NCI-H774 (cell line): ENCODE results near the gene C1orf21.
A peak's percentile ranks its signal among the peaks of the same experiment; 100 is the strongest.

Source experiments
- DNase-seq: peaks from one replicate; lab custom pipeline; 2025; lab: John Stamatoyannopoulos, UW

C1orf21 gene

GRCh38 chr1:184486761-184487445 lies 100.1 kb downstream of the C1orf21 start:
- DNase-seq = no peak

DNA sequence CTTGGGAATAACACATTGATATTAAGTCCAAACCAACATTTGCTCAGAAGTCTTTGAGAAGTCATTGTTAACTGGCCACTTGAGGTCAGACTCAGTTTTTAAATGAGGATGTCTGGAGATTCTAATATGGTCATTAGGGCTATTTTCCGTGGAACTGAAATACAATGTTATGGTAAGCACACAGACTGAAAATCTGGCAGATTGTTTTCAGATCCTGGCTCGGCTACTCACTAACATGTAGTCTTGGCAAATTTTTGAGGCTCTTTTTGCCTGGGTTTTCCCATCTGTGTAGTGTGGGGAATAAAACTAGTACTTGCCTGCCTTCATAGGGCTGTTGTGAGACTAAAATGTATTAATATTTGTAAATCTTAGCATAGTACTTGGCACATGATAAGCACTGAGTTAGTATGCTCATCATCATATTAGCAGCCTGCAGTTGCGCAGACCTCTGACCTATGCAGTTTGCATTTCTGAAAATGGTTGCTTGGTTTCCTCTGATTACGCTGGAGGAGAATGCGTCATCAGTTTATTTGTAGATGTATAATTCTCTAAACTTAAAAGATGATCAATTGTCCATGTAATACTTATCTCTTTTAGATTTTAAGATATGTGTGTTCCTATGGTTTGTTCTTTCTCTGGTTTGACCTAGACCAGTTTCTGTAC lies 100.8 kb downstream of the C1orf21 start:
- DNase-seq = no peak

- no peak for DNase-seq
These were observed 103.1 kb downstream of the C1orf21 start for GRCh38 chr1:184489908-184490307.

DNA sequence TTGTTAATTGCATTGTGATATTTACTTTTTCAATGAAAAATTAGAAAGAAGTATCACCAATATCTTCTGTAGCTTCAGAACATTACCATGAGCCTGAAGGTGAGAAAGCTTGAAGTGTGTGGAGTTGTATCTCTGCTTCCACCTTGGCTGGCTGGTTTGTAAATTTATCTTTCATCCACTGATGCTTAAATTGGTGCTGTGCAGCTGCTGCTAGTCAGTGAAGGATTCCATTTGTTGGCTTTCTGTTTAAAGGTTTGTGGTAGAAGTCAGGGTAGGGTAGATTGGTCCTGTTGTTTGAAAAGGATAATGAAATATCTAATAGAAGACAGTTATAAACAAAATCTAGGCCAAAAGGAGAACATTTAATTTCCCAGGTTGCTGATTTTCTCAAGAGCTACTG lies 105.7 kb downstream of the C1orf21 start:
- no peak for DNase-seq

GRCh38 chr1:184493987-184494388 lies 107.2 kb downstream of the C1orf21 start:
- no peak for DNase-seq

GRCh38 chr1:184494929-184495328 lies 108.1 kb downstream of the C1orf21 start:
- no peak for DNase-seq

DNA sequence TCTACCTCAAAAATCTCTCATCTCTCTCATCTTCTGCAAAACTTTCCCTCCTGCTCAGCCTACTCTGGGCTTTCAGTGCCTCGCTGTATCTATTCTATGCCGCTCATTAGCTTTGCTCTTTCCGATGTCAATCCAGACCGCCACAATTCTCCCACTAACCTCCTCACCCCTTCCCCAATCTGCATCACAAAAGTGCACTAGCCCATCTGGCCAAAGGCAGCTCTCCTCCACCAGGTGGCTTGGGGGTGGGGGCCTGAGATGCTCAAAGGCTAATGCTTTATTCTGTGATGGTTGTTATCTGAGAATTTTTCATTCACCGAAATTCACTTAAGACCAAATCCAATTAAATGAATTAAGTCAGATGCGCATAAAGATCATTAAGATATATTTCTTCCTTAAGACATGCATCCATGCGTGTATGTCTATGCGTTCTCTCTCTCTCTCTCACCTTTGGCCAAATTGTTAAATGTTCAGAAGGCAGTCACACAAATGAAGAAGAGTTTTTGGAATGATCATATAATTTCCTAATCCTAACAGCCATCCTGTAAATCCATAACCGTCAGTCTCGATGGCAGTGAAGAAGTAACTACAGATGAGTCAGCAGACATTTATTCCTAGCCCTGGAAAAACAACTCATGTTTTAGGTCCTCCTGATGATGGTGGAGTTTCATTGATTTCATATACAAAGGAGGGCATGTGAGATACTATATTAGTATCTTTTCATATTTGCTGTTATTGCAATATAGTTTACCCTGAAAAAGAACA lies 111.3 kb downstream of the C1orf21 start:
- no peak for DNase-seq

DNA sequence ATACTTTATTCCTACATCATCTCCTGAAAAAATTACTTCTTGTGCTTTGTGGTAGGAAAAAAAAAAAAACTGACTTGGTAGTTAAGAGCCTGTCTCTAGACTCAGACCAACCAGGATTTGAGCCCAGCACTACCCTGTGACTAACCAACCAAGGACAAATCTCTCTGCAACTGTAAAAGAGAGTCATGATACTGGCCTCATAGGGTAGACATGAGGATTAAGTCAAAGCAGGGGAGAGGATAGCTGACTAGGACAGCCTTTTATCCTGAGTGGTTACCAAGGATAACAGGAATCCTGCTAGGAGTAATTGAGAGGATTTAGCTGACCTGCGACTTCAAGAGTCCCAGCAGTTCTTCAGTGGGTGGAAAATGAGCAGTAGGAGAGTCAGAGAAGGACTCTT lies 112.8 kb downstream of the C1orf21 start:
- DNase-seq = no peak

GRCh38 chr1:184502161-184502560 lies 115.3 kb downstream of the C1orf21 start:
- peak; percentile 40 for DNase-seq

- no peak for DNase-seq
These were observed 116.5 kb downstream of the C1orf21 start for GRCh38 chr1:184503221-184503749.

GRCh38 chr1:184504040-184504954 lies 117.5 kb downstream of the C1orf21 start:
- DNase-seq = peak; percentile 53

- DNase-seq = no peak
These were observed 118.1 kb downstream of the C1orf21 start for GRCh38 chr1:184504955-184505338.

GRCh38 chr1:184506481-184506880 lies 119.7 kb downstream of the C1orf21 start:
- DNase-seq = no peak

DNA sequence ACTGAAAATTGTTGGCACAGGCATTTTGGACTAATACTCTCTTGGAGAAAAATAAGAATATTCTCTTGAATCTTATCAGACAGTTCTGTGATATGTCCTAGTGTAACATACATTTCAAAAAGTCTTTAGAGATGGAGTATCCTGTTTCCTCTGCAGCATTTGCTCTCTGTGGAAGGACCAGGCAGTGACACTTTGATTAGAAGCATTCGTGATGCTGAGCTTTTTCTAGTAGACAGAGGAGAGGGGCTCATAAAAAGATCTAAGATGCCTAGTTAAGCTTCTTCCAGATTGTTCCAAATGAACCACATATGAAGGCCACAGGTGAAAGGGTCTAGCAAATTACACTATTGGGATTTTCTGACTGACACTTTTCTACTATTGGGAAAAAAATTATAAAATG lies 120.3 kb downstream of the C1orf21 start:
- DNase-seq = no peak

DNA sequence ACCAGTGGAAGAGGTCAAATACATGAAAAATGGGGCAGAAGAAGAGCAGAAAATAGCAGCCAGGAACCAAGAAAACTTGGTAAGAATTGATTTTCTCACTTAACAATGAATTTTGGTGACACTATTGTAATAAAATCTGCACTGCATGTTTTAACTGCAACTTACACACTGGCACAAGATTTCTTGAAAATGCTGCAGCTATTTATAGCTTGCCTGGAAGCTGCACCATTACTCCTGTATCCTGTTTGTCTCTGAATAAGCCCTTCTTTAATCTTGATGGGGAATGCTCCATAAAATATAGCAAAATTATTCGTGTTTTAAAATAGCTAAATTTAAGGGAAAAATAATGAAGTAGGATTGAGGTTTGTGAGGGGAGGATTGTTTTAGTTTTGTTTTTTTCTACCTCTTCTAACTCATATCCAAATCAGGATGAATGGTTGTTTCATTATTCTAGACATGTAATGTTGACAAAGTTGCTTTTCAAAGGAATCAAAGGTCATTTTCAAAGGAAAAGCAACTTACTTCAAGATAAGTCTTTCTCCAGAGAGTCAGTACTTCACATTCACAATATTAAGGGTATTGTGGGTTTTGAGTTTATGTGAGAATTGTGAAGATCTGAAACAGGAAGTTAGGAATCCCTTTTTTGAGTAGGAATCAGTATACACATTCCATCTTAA lies 120.9 kb downstream of the C1orf21 start:
- DNase-seq = no peak

DNA sequence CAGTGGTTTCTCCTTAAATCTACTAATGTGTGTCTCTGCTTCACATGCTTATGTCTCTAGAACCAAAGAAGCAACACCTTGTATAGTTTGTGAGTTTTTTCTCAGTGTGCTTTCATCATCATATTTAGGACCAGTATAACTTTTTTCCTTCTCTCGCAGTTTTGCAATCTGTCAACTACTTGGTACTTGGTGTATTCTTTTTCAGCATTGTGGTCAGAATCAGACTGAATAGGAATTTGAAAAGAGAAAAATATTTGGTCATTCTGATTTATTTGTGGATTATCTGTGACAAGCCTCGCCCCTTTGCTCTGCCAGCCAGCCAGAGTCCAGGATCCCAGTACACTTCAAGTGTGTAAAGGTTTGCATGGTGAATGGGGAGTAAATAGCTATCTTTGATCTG lies 122.3 kb downstream of the C1orf21 start:
- DNase-seq = no peak

DNA sequence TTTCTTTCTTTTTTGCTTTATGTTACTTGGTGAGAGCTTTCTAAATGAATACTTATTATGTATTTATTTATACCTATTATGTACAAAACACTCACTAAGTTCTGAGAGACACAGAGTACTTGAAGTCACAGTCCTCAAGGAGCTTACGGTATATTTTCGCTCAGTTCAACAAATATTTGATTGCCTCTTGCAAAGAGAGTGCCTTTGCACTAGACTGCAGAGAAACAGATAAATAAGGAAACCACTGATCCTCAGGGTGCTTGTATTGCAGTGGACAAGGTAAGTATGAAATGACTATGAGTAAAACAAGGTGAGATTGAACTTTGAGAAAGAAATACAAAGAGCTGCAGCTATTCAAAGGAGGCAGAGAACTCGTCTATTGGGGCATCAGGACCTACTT lies 123.3 kb downstream of the C1orf21 start:
- DNase-seq = no peak

GRCh38 chr1:184512724-184513123 lies 125.9 kb downstream of the C1orf21 start:
- no peak for DNase-seq

DNA sequence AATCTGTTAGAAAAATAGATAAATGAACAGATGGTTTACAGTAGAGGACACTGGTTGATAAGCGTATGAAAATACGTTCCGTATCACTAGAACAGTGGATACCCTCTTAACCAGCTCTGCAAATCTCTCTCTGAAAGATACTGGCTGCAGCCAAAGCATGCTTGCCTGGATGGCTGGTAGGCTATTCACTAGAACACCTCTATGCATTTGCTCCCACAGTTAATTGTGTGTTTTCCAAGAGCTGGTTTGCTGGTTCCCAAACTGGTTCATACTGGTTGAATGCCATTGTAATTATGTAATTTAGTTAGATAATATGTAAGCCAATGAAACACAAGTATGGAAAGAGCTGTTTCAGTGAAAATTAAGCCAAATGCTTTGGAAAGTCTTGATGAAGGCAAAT lies 126.6 kb downstream of the C1orf21 start:
- DNase-seq = no peak

GRCh38 chr1:184513966-184514365 lies 127.1 kb downstream of the C1orf21 start:
- DNase-seq = no peak

DNA sequence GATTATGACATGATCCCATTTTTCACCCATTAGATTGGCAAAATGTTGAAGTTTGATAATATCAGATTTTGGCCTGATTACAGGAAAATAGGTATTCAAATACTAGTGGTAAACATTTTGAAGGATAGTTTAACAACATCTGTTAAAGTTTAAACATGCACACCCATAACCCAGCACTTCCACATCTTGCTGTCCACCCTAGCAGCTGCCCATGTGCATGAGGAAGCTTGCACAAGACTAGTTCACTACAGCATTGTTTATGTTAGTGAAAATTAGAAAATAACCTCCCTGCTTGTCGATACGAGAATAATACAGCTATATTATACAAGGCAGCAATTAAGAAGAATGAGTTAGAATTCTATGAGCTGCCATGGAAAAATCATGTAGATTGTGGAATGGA lies 127.6 kb downstream of the C1orf21 start:
- no peak for DNase-seq
